ENCODE measurements around the gene DQX1.
"Not testable (repeated sequence)": the region's sequence is repeated elsewhere in the genome, so short reads cannot be mapped to it uniquely, and the experiment has no call there.

Gene DQX1

DNA sequence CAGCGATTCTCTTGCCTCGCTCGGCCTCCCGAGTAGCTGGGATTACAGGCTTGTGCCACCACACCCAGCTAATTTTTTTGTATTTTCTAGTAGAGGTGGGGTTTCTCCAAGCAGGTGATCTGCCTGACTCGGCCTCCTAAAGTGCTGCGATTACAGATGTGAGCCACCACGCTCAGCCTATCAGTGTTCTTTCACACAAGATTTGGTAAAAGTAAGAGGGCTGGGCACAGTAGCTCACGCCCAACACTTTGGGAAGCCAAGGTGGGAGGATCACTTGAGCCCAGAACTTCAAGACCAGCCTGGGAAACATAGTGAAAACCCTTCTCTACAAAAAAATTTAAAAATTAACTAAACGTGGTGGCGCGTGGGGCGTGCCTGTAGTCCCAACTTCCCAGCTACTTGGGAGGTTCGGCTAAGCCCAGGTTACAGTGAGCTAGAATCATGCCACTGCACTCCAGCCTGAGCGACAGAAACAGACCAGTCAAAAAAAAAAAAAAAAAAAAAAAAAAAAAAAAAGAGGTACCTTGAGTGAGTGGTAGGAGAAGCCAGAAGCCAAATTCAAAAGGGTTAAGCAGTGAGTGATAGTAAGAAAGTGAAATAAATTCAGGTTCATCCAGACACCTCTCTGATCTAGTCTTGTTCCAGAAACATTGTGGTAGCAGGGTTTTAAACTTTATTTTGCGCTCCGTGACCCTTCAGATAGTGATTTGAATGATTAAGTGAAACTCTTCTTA lies 54.5 kb downstream of the DQX1 start:
- Histone ChIP-seq H4K20me1 (no peaks in the 10 kb centered on the region), H3K9ac (peak overlapping the region; percentile 82 to 89 (median 86)), H3K27ac (peak overlapping the region; percentile 62 to 90 (median 86)), H3K36me3 (peaks cover 23 to 34% (median 26%) of the 10 kb centered on the region in 11 experiments), H3K4me2 (peak overlapping the region; percentile 83 to 98 (median 95)), H3K4me3 (peak overlapping the region; percentile 65 to 84 (median 74)), H3K27me3 (no peaks in the 10 kb centered on the region), H3K4me1 (peaks cover 24 to 44% (median 32%) of the 10 kb centered on the region in 10 experiments), H3K9me3 (replicated peaks in 1 of 11) (no peaks in the 10 kb centered on the region)
- TF ChIP-seq Cebpa-rat (IDR thresholded peaks at IDR 0.05) = no peak

DNA sequence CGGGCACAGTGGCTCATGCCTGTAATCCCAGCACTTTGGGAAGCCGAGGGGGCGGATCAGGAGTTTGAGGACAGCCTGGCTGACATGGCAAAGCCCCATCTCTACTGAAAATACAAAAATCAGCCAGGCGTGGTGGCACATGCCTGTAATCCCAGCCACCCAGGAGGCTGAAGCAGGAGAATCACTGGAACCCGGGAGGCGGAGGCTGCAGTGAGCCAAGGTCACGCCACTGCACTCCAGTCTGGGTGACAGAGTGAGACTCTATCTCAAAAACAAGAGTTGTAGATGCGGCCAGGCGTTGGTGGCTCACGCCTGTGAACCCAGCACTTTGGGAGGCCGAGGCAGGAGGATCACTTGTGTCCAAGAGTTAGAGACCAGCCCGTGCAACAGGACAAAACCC lies 55.3 kb downstream of the DQX1 start:
- not testable (repeated sequence) for H3K27me3 ChIP-seq; H4K20me1 ChIP-seq; H3K9me3 ChIP-seq (replicated peaks in 1 of 11)
- Histone ChIP-seq H3K36me3 (peaks cover 17 to 27% (median 19%) of the 10 kb centered on the region in 11 experiments), H3K4me3 (peak overlapping the region in 5 of 10 experiments; percentile 68 to 84 (median 76); a peak in 3 of 20 replicates), H3K4me1 (peaks cover 29 to 47% (median 36%) of the 10 kb centered on the region in 10 experiments), H3K27ac (peak overlapping the region in 4 of 11 experiments; percentile 79 to 89 (median 86); a peak in 3 of 22 replicates), H3K4me2 (peak overlapping the region; percentile 83 to 98 (median 95)), H3K9ac (peak overlapping the region in 9 of 11 experiments; percentile 82 to 89 (median 86); a peak in 13 of 22 replicates)

All from BLaER1 treated with 17β-estradiol and CSF1 and Interleukin-3, amounts not matched to agents 10 nM and 100 nM (cell line).